Gastrocnemius medialis (tissue), 4 donors: ENCODE data around the gene CNNM4.

ENCODE experiments used
- POLR2A ChIP-seq, 2 donors: fragments of 450-650 bp; IDR thresholded peaks; one replicate each; pipeline ENCODE4 v1.6.1; 2017; ENCODE audit warnings: antibody characterized with exemption in 2 of 2, mild to moderate bottlenecking in 2 of 2, moderate library complexity in 2 of 2
- TF ChIP-seq, protein P1 (sequence below), 5 experiments: fragments of 450-650 bp in 3 of 5; fragments of 200-600 bp in 2 of 5; sonication (generic) in 2 of 5; IDR thresholded peaks in 4 of 5; conservative IDR thresholded peaks in 1 of 5; 1 replicate in 4 of 5; 2 replicates in 1 of 5; pipeline ENCODE4 v1.5.1; 2016 to 2019; ENCODE audit warnings: antibody characterized with exemption in 5 of 5, mild to moderate bottlenecking in 3 of 5, moderate library complexity in 3 of 5

DNA sequence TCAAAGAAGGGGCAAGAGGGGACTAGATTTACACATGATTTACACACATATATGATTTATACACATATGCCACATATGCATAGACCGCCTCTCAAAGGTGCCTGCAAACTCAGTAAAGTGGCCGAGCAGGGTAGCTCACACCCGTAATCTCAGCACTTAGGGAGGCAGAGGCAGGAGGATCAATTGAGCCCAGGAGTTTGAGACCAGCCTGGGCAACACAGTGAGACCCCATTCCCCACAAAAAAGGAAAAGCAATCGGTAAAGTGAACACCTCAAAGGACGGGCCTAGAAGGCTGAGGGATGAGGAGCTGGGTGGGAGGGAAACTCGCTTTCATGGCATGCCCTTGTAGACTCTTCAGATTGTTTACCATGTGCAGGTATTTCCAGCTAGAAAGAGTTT lies 92.0 kb downstream of the CNNM4 start:
- TF ChIP-seq, protein P1, sequence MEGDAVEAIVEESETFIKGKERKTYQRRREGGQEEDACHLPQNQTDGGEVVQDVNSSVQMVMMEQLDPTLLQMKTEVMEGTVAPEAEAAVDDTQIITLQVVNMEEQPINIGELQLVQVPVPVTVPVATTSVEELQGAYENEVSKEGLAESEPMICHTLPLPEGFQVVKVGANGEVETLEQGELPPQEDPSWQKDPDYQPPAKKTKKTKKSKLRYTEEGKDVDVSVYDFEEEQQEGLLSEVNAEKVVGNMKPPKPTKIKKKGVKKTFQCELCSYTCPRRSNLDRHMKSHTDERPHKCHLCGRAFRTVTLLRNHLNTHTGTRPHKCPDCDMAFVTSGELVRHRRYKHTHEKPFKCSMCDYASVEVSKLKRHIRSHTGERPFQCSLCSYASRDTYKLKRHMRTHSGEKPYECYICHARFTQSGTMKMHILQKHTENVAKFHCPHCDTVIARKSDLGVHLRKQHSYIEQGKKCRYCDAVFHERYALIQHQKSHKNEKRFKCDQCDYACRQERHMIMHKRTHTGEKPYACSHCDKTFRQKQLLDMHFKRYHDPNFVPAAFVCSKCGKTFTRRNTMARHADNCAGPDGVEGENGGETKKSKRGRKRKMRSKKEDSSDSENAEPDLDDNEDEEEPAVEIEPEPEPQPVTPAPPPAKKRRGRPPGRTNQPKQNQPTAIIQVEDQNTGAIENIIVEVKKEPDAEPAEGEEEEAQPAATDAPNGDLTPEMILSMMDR (IDR thresholded peaks at IDR 0.05 in 4 of 5, conservative IDR thresholded peaks at IDR 0.05 in 1 of 5): no peak
- TF ChIP-seq POLR2A (IDR thresholded peaks at IDR 0.05): no peak
